SK-N-SH treated with all-trans-retinoic acid at 6 μM for 48 hours (cell line): ENCODE results near the gene ANK2.

Experiments used
- ARNTL ChIP-seq: fragments of 450-650 bp; formaldehyde crosslinking; IDR thresholded peaks from 2 replicates; pipeline ENCODE4 v1.5.0; 2020; ENCODE audit warnings: low read depth, mild to moderate bottlenecking, moderate library complexity, borderline replicate concordance
- BACH2 ChIP-seq: fragments of 250-450 bp; sonication (Bioruptor Pico); IDR thresholded peaks from 2 replicates; pipeline ENCODE4 v1.9.0; 2021; ENCODE audit warnings: mild to moderate bottlenecking, borderline replicate concordance
- PATZ1 ChIP-seq: fragments of 250-450 bp; sonication (Bioruptor Pico); IDR thresholded peaks from 2 replicates; pipeline ENCODE4 v1.8.0; 2020; ENCODE audit warnings: mild to moderate bottlenecking, moderate library complexity, borderline replicate concordance
- ZFP3 ChIP-seq: fragments of 250-450 bp; sonication (Bioruptor Pico); IDR thresholded peaks from 2 replicates; pipeline ENCODE4 v1.5.0; 2020; ENCODE audit warnings: mild to moderate bottlenecking, moderate library complexity
- ZFP30 ChIP-seq: fragments of 450-650 bp; formaldehyde crosslinking; IDR thresholded peaks from 2 replicates; pipeline ENCODE4 v1.5.0; 2022; ENCODE audit warnings: mild to moderate bottlenecking, moderate library complexity
- TF ChIP-seq, protein P1 (sequence below): fragments of 250-450 bp; sonication (Bioruptor Pico); IDR thresholded peaks from 2 replicates; pipeline ENCODE4 v1.5.1; 2021; ENCODE audit warnings: mild to moderate bottlenecking, moderate library complexity

DNA sequence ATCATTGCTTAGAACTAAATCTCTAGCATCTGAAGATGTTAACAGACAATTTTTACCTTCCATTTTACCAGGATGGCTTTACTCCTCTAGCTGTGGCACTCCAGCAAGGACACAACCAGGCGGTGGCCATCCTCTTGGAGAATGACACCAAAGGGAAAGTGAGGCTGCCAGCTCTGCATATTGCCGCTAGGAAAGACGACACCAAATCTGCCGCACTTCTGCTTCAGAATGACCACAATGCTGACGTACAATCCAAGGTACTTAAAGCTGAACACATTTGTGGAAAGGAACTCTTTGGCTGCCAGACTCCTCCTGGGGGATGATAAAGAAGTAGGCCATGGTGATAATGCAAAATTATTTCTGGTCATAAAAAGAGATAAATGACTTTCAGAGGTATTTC is 187.5 kb downstream of the ANK2 start:
- TF ChIP-seq ZFP30, result no peak
- no peak for TF ChIP-seq ARNTL (CRISPR knock-in tag)
- TF ChIP-seq PATZ1 (CRISPR knock-in tag), result no peak
- no peak for TF ChIP-seq ZFP3 (CRISPR knock-in tag)
- TF ChIP-seq, protein P1, sequence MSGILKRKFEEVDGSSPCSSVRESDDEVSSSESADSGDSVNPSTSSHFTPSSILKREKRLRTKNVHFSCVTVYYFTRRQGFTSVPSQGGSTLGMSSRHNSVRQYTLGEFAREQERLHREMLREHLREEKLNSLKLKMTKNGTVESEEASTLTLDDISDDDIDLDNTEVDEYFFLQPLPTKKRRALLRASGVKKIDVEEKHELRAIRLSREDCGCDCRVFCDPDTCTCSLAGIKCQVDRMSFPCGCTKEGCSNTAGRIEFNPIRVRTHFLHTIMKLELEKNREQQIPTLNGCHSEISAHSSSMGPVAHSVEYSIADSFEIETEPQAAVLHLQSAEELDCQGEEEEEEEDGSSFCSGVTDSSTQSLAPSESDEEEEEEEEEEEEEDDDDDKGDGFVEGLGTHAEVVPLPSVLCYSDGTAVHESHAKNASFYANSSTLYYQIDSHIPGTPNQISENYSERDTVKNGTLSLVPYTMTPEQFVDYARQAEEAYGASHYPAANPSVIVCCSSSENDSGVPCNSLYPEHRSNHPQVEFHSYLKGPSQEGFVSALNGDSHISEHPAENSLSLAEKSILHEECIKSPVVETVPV (CRISPR knock-in tag), result no peak
- TF ChIP-seq BACH2 (CRISPR knock-in tag), result no peak
